Ishikawa (cell line): ENCODE results near the gene ARPC1A.

Experiments
- CEBPB ChIP-seq: IDR thresholded peaks from 2 replicates; pipeline ENCODE4 v1.6.1; 2012
- CREB1 ChIP-seq: IDR thresholded peaks from 2 replicates; pipeline ENCODE4 v1.6.1; 2012; ENCODE audit warnings: low read depth
- EGR1 ChIP-seq: IDR thresholded peaks from 2 replicates; pipeline ENCODE4 v1.6.1; 2012
- EP300 ChIP-seq: IDR thresholded peaks from 2 replicates; pipeline ENCODE4 v1.6.1; 2012; ENCODE audit warnings: borderline replicate concordance
- FOXM1 ChIP-seq: IDR thresholded peaks from 2 replicates; pipeline ENCODE4 v1.6.1; 2012; ENCODE audit warnings: low read depth, borderline replicate concordance
- MAX ChIP-seq: IDR thresholded peaks from 2 replicates; pipeline ENCODE4 v1.6.1; 2012
- NFIC ChIP-seq: IDR thresholded peaks from 2 replicates; pipeline ENCODE4 v1.6.1; 2012
- RAD21 ChIP-seq: IDR thresholded peaks from 2 replicates; pipeline ENCODE4 v1.6.1; 2012; ENCODE audit warnings: low read depth
- REST ChIP-seq: IDR thresholded peaks from 2 replicates; pipeline ENCODE4 v1.6.1; 2012; ENCODE audit warnings: low read depth, mild to moderate bottlenecking
- TAF1 ChIP-seq: IDR thresholded peaks from 2 replicates; pipeline ENCODE4 v1.6.1; 2012; ENCODE audit warnings: low read depth, mild to moderate bottlenecking
- TCF12 ChIP-seq: IDR thresholded peaks from 2 replicates; pipeline ENCODE4 v1.6.1; 2012; ENCODE audit warnings: low read depth
- TEAD4 ChIP-seq: IDR thresholded peaks from 2 replicates; pipeline ENCODE4 v1.6.1; 2012
- USF1 ChIP-seq: IDR thresholded peaks from 2 replicates; pipeline ENCODE4 v1.6.1; 2012
- YY1 ChIP-seq: IDR thresholded peaks from 2 replicates; pipeline ENCODE4 v1.6.1; 2012; ENCODE audit warnings: low read depth
- ZBTB7A ChIP-seq: IDR thresholded peaks from 2 replicates; pipeline ENCODE4 v1.6.1; 2012; ENCODE audit warnings: low read depth

The ARPC1A gene

GRCh38 chr7:99368750-99369389 lies 43.2 kb downstream of the ARPC1A start:
- TF ChIP-seq TEAD4: peak; percentile 44
- no peak for TF ChIP-seq USF1
- TF ChIP-seq EP300: no peak; the same call in 1 of the 2 replicates
- TF ChIP-seq ZBTB7A: no peak
- TF ChIP-seq YY1: no peak
- no peak for TF ChIP-seq RAD21
- TF ChIP-seq EGR1: peak; percentile 80
- TF ChIP-seq REST: no peak
- TF ChIP-seq CEBPB: no peak
- no peak for TF ChIP-seq FOXM1
- peak; percentile 44 for TF ChIP-seq NFIC
- no peak for TF ChIP-seq CREB1
- TF ChIP-seq TAF1: no peak
- TF ChIP-seq TCF12: 0 out of 2 replicates have a peak, but pooled peaks have one; percentile 37
- TF ChIP-seq MAX: no peak; the same call in 1 of the 2 replicates

GRCh38 chr7:99369767-99370391 lies 44.2 kb downstream of the ARPC1A start:
- TF ChIP-seq REST: no peak

GRCh38 chr7:99371376-99371920 lies 45.8 kb downstream of the ARPC1A start:
- TF ChIP-seq CREB1 (no peak), FOXM1 (no peak), CEBPB (no peak)

- TF ChIP-seq MAX: peak; percentile 46; the same call in 1 of the 2 replicates
- no peak for TF ChIP-seq ZBTB7A
- peak; percentile 43; the same call in 1 of the 2 replicates for TF ChIP-seq EP300
- peak; percentile 49; the same call in 1 of the 2 replicates for TF ChIP-seq NFIC
- TF ChIP-seq TAF1: peak; percentile 43; the same call in 1 of the 2 replicates
- TF ChIP-seq USF1: peak; percentile 68
- TF ChIP-seq YY1: no peak
- peak; percentile 44; the same call in 1 of the 2 replicates for TF ChIP-seq TCF12
- TF ChIP-seq EGR1: no peak
- peak; percentile 94 for TF ChIP-seq CEBPB
- peak; percentile 93 for TF ChIP-seq TEAD4
Observed at GRCh38 chr7:99372275-99373090, 46.8 kb downstream of the ARPC1A start.
